HG03103 (cell line): ENCODE results near the gene SMKR1.
"Not testable (repeated sequence)": the region's sequence is repeated elsewhere in the genome, so short reads cannot be mapped to it uniquely, and the experiment has no call there.

Source experiments
- ATAC-seq: cut with Tn5 transposase; IDR thresholded peaks from one replicate; pipeline ENCODE4 v1.9.1; 2021; ENCODE audit warnings: low read depth; ENCODE audit not compliant: unreplicated experiment

Gene SMKR1

GRCh38 chr7:129524405-129524804 lies 22.1 kb downstream of the SMKR1 start:
- not testable (repeated sequence) for ATAC-seq

DNA sequence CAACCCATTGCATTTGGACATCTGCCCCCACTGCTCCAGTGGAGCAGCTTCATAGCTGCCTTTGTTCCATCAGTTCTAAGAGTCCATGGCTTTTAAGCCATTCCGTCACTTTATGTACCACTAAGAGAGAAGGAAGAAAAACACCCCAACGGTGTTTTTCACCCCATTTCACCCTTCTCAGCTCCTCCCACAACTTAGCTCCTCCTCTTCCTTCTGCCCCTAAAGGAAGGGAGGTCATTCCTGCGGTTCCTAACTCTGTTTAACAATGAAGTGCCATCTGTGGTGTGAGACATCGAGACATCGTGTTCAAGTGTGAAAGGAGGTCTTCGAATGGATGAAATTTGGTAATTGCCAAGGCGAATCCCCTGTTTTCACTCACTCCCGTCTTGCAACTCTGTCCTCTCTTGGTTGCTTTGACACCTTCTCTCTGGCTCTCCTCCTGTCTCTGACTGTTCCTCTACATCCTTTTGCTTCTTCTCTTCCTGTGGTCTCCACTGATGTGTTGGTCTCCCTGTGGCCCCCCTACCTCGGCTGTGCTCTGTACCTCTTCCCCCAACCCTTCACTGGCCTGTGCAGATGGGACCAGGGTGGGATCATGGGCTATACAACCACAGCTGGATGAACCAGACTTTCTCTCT lies 23.0 kb downstream of the SMKR1 start:
- ATAC-seq: no peak

DNA sequence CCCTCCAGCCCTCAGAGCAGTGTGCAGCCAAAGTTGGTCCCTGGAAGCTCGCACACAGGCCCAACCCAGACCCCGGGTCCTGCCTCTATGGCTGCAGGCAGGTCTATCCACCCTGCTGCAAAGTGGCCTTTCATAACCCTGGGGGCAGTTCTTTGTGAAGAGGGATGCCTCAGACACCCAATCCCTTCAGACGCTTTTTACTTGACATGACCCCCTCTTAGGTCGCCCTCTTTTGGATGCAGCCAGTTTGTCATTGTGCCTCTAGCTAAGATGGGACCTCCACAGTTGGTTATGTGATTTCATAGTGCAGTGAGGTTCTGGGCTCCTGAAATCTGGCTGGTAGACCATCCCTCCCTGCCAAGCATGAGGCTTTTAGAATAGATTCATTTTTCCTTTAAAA lies 27.3 kb downstream of the SMKR1 start:
- ATAC-seq: no peak

GRCh38 chr7:129530795-129531391 lies 28.6 kb downstream of the SMKR1 start:
- ATAC-seq: no peak

- no peak for ATAC-seq
Measured at GRCh38 chr7:129531721-129532120, 29.4 kb downstream of the SMKR1 start.

GRCh38 chr7:129532375-129532774 lies 30.0 kb downstream of the SMKR1 start:
- ATAC-seq: no peak

DNA sequence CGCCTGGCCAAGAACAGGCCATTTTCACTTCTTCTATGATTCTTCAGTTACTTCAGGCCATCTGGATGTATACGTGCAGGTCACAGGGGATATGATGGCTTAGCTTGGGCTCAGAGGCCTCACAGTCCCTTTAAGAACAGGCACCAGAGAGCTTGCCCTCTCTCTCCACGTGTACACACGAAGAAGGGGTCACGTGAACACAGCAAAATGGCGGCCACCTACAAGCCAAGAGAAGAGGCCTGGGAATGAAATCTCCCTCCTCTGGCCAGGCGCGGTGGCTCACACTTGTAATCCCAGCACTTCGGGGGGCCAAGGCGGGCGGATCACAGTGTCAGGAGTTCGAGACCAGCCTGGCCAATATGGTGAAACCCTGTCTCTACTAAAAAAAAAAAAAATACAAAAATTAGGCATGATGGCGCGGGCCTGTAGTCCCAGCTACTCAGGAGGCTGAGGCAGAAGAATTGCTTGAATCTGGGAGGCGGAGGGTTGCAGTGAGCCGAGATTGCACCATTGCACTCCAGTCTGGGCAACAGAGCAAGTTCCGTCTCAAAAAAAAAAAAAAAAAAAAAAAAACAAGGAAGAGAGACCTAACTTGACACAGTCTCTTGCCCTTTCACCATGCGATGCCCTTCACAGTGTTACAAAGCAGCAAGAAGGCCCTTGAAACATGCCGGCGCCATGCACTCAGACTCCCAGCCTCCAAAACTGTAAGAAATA lies 32.4 kb downstream of the SMKR1 start:
- ATAC-seq: not testable (repeated sequence)

- no peak for ATAC-seq
Measured at GRCh38 chr7:129535896-129536295, 33.6 kb downstream of the SMKR1 start.

- ATAC-seq: no peak
Measured at GRCh38 chr7:129536323-129536722, 34.0 kb downstream of the SMKR1 start.

- ATAC-seq: no peak
Measured at GRCh38 chr7:129538790-129539189, 36.5 kb downstream of the SMKR1 start.

DNA sequence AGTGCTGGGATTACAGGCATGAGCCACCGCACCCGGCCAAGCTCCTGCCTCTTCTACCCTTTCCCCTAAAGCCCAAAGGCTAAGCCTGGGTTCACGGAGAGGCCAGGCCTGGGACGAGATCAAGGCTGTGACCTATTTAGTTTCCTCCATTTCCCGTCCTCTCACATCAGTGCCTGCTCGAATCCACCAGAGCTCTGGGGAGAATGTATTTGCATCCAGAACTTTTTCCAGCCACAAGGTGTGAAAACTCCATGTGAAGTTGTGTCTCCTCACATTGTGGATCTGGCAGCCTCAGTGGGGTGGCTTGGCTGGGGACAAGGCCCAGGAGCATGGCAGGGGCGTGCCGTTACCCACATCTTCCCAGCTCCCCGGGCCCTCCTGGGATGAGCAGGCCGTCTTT lies 38.0 kb downstream of the SMKR1 start:
- no peak for ATAC-seq

GRCh38 chr7:129544700-129545099 lies 42.4 kb downstream of the SMKR1 start:
- no peak for ATAC-seq

GRCh38 chr7:129550693-129551360 lies 48.5 kb downstream of the SMKR1 start:
- ATAC-seq: no peak

GRCh38 chr7:129553899-129554461 lies 51.6 kb downstream of the SMKR1 start:
- no peak for ATAC-seq

DNA sequence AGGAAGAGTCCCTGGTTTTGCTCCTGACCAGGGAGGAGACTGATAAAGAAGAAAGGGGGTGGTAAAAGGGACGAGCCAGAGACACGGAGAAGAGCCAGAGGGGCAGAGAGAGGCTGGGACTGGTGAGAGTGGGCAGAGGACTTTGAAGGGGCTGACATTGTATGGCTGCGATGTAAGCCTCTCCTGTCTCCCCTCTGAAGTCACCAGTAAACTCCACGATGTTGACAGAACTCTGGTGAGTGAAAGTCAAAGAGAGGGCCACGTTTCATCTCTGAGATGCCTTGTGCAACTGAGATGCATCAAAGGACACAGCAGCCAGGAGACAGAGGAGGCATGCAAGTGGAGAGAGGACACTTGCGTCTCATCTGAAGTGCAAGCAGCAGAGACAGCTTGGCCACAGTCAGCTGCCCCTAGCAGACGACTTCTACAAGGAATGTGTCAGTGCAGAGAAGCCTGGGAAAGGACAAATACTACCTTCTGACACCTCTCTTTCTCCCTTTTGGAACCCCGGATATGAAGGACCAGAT lies 54.3 kb downstream of the SMKR1 start:
- no peak for ATAC-seq

- no peak for ATAC-seq
Measured at GRCh38 chr7:129557686-129558481, 55.6 kb downstream of the SMKR1 start.

DNA sequence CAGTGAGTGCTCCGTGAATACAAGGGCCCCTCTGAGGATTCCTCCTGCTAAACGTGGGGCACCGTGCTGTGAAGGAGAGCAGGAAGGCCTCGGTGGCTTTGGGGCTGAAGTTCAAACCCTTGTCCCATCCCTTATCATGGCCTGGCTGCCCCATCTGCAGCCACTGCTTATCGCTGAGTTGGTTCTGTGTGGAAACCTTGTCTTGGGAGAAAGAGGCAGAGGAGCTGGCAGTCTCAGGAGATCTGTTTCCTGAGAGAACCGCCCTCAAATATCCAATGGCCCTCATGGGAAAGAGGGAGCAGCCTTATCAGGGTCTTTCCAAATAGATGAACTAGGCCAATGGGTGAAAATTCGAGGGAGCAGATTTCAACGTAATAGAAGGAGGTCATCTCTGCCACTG lies 57.2 kb downstream of the SMKR1 start:
- ATAC-seq: no peak

DNA sequence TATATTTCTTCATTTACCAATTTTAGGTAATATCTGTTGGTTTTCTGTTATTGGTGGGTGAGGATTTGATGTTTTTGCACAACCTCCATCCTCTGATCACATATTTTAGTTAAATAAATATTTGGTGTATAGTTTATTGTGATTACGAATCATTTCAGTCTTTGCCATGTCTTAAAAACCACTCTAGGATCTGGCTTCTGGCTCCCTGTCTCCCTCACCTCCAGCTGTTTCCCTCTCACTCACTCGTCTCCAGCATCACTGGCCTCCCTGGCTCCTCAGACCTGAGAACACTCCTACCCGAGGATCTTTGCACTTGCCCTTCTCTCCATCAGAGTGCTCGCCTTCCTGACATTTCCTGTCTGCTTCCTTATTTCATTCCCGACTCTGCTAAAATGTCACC lies 58.5 kb downstream of the SMKR1 start:
- ATAC-seq: no peak

GRCh38 chr7:129561677-129562359 lies 59.5 kb downstream of the SMKR1 start:
- ATAC-seq: no peak
